CD4-positive, alpha-beta T cell treated with Interleukin-6 at 100 ng/mL for 8 hours (primary cell): ENCODE results near the gene PPARD.
"Not testable (repeated sequence)": the region's sequence is repeated elsewhere in the genome, so short reads cannot be mapped to it uniquely, and the experiment has no call there.

Experiments
- DNase-seq: peaks from one replicate; pipeline ENCODE4 v3.0.0-alpha.2; 2020; ENCODE audit warnings: mixed read lengths, low spot score

PPARD gene

DNA sequence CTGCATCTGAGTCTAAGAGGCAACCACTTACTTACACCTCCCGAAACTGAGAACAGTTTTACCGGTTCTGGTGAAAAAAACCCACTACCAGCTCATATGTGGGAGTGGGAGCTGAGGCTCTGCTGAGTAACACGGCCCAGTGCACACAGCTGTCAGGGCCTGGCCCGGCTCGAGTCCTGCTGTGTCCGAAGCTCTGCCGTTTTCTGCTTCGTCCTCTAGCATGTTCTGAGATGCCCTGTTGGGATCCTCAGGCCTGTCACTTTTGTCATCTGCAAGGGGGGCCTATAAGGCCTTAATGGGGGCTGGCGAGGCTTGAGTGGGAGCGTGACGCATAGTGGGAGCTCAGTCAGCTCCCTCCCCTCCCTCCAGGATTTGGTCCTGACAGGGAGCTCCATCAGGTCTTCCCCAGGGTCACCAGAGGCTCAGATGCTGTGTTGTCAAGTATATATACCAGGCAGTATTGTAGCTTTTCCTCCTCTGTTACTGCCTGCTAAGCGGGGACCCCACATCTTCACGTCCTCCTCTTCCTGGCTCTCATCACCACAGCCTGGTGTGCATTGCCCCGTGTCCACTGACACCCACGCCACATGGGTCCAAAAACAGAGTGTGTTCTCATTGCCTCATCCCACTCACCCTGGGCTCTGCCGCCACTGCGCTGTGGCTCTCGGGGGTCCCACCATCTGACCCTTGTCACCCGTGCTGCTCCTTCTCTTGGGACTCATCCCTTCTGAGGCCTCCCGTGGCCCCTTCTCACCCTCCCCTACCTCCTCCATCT is 64.5 kb downstream of the PPARD start:
- no peak for DNase-seq

DNA sequence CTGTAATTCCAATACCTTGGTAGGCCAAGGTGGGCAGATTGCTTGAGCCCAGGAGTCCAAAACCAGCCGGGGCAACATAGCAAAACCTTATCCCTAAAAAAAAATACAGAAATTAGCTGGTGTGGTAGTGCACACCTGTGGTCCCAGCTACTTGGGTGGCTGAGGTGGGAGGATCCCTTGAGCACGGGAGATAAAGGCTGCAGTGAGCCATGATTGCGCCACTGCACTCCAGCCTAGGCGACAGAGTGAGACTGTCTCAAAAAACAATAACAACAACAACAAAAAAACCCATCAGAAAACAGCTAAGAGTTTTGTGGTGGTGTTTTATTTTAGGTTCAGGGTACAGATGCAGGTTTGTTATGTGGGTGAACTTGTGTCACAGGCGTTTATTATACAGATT is 66.9 kb downstream of the PPARD start:
- no peak for DNase-seq

DNA sequence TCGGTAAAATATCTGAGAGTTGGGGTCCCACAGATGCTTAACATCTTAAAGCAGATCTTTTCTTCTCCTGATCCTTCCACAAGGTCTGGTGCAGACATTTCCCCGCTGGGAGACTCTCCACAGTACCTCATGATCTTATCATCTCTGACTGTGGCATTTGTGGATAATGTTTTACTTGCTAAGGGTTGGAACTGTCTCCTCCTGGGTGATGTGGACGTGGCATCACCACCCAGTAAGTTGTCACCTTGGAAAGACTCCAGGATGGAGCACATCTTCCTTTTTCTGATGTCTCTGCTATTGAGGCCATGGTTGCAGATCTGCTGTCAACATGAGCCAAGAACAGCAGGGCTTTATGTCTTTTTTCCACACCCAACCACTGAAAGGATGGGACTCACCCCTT is 67.8 kb downstream of the PPARD start:
- DNase-seq: no peak

DNA sequence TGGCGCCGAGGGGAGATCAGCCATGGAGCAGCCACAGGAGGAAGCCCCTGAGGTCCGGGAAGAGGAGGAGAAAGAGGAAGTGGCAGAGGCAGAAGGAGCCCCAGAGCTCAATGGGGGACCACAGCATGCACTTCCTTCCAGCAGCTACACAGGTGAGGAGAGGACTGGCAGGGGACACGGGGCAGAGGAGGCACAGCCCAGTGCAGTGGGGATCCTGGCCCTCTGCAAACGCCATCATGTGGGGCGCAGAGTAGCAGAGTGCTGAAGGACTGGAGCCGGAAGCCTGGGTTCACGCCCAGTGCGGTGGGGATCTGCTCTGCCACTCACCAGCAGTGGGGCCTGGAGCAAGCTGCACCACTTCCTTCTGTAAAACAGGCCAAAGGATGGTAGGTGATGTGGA is 68.7 kb downstream of the PPARD start:
- DNase-seq: no peak

DNA sequence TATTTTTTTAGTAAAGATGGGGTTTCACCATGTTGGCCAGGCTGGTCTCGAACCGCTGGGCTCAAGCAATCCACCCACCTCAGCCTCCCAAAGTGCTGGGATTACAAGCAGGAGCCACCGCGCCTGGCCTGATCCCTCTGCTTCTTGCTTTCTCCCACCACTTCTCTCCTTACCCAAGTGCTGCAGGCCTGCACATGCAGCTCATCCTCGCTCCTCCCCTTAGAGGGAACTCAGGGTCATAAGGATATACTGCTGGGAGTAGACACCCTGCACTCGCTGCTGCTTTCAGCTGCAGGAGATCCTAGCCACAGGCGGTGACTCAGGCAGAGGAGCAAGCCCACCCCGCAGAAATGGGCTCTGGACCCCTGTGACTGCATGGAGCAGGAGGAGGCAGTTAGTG is 69.7 kb downstream of the PPARD start:
- no peak for DNase-seq

DNA sequence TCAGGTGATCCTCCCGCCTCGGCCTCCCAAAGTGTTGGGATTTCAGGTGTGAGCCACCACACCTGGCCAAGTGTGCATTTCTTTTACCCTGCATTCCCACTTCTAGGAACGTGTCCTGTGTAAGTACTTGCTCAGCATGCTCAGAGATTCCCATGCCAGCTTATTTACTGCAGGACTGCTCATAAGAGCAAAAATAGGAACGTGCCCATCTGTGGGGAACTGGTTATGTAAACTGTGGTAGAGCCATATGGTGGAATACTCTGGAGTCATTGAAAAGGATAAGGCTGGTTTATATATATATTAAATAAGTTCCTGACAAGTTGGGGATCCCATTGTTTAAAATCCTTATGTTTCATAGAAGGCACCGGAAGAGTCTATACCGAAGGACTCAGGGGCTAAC is 71.6 kb downstream of the PPARD start:
- DNase-seq: no peak

DNA sequence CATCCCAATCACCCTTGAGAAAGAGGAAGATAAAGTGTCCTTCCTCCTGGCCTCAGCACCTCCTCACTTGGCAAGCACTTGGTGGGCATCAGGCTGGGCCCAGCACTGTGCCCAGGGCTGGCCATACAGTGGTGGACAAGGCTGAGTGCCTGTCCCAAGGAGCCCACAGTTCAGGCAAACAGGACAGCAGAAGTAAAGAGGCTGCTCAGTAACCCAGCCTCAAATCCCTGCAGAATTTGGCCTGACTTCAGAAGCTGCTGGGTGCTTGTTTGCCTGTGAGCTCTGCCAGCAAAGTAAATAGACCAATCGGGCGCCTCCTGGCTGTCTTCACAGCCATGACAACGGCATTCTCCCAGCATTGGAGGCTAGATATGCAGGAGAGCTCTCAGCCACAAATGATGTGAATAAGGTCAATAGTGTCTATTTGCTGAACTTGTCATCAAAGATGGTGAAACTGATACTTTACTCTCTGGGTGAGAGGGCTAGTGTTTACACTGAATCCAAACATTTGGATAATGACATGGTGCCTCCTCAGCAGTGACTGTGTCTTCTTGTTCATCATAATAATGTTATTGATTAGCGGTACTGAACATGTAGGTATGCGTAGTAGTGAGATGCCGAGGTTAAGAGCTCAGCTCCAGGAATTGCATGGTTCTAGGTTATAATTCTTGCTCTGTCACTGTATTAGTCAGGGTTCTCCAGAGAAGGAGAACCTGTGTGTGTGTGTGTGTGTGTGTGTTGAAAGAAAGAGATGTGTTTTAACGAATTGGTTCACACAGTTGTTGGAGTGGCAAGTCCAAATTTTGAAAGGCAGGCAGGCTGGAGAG is 72.9 kb downstream of the PPARD start:
- DNase-seq: peak; percentile 14

DNA sequence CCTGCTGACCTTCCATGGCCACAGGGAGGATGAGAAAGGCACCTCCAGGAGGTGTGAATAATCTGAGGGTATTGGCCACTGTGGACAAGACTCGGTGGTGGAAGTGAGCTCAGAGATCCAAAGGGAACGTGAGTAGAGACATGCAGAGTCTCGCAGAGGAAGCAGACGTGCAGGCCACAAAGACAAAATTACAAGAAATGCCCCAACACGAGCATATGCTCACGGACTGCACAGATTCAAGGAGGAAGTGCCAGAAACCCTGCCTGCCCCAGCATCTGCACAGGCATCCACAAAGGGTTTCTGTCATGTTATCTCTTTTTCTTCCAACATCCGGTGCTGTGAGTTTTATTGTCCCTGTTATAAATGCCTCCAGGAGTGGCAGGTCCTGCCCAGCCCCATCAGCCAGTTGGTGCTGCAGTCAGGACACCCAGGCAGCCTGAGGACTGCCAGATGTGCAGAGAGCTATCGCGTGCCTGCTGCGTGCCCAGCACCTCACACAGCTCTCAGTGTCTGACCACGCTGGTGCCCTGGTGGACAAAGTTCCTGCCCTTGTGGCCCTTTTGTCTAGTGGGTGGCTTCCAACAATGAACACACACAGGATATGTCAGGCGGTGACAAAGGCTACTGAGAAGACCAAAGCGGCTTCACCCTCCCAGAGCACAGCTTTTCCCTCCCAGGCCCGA is 75.8 kb downstream of the PPARD start:
- no peak for DNase-seq

DNA sequence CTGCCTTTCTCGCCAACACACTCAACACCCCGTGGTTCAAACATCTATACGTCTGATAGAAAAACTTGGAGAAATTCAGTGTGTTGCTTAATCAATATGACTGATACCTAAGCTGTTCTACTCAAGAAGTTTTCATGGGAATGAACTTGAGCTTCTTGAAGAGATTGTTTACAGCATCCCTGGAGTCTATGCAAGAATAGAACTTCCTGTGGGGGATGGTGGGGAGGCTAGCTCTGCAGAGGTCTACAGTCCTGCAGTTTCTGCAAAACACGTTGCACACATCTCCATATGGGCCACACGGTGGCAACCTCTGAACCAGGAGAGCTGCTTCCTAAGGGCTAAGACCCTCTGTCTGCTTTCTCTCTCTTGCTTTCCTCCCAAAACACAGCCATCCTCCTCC is 77.1 kb downstream of the PPARD start:
- peak; percentile 22 for DNase-seq

DNA sequence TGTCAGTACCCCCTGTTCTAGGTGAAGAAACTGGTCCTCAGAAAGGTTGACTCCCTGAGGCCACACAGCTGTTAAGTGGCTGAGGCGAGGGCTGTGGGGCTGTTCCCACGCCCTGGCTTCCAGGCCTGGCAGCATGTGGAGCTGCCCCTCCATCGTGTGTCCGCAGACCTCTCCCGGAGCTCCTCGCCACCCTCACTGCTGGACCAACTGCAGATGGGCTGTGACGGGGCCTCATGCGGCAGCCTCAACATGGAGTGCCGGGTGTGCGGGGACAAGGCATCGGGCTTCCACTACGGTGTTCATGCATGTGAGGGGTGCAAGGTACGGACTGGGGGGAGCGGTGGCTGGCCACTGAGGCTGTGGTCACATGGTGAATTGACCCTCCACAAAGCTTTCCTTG is 77.6 kb downstream of the PPARD start:
- DNase-seq: no peak

DNA sequence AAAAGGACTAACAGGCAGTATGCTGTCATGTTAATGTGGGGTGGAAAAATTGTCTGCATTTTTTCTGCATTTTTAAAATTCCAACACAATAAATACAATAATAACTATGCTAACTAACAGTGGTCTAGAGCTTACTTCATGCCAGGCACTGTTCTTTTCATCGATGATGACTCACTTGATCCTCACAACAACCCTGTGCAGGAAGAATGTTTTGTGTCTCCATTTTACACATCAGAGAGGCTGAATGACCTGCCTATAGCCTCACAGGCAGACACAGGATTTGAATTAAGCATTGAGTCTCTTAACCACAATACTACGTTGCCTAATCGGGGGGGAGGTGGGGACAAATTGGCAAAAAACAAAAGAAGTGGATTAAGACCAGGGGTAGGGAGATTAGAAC is 82.9 kb downstream of the PPARD start:
- no peak for DNase-seq

DNA sequence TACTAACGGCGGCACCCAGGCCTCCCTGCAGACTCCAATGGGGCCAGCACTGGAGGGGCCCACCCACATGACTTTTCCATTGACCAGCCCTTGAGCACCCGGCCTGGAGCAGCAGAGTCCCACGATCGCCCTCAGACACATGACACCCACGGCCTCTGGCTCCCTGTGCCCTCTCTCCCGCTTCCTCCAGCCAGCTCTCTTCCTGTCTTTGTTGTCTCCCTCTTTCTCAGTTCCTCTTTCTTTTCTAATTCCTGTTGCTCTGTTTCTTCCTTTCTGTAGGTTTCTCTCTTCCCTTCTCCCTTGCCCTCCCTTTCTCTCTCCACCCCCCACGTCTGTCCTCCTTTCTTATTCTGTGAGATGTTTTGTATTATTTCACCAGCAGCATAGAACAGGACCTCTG is 83.7 kb downstream of the PPARD start:
- no peak for DNase-seq

DNA sequence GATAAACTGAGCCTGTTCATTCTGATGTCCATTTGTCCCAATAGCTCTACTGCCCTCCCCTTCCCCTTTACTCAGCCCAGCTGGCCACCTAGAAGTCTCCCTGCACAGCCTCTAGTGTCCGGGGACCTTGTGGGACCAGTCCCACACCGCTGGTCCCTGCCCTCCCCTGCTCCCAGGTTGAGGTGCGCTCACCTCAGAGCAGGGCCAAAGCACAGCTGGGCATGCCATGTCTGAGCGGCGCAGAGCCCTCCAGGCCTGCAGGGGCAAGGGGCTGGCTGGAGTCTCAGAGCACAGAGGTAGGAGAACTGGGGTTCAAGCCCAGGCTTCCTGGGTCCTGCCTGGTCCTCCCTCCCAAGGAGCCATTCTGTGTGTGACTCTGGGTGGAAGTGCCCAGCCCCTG is 85.1 kb downstream of the PPARD start:
- no peak for DNase-seq

DNA sequence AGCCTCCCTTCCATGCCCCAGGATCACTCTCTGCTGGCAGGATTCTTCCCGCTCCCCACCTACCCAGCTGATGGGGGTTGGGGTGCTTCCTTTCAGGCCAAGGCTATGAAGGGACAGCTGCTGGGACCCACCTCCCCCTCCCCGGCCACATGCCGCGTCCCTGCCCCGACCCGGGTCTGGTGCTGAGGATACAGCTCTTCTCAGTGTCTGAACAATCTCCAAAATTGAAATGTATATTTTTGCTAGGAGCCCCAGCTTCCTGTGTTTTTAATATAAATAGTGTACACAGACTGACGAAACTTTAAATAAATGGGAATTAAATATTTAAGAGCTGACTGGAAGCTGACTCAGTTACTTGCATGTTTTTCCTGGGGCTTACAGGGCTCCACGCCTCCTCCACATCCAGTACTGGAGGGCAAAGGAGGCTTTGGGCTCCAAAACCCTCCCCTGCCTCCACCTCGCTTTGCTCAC is 85.5 kb downstream of the PPARD start:
- DNase-seq: no peak

DNA sequence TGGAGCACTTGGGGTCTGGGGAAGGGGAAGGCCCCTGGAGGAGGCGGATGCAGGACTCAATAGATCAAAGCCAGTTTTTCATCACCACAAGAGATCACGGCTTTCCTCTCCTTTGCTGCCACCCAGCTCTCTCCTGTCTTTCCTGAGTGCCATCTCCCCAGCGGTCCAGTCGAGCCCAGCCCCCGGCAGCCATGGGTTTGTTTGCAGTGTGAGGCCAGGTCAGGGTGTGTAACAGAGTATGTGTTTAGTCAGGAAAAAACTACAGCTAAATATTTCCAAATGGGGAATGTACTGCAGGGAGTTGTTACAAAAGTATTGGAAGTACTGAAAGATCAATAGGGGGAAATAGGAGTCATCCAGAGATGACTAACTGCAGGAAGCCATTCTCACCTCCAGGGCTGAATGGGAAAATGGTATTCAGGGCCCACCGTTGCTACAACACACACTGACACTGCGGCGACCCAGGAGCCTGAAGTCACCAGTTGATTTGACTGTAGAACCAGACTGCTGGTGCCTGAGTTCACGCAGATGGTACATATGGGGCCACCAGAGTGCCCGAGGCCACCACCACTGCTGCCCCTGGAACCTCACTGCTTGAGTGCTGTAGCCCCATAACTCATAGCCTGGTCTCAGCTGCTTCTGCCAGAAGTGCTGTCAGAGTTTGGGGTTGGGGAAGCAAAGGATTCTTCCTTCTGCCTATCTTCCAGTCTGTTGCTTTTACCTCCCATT is 86.2 kb downstream of the PPARD start:
- DNase-seq: no peak

DNA sequence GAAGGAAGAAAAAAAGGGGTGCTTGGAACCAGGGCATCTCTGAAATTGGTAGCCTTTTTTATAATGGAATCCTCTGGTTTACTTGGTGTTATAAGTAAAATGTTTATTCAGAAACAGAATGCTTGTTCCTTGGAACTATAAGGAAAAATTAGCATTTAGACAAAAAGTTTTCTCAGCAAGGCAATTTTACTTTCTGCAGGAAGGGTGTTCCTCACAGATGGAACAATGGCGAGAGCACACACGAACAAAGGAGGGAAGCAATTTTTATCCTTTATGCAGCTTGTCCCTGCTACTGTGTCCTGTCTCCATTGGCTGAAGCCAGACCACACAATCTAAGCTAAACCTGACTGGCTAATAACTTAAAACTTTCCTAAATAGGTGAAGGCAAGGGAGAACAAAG is 87.1 kb downstream of the PPARD start:
- no peak for DNase-seq

DNA sequence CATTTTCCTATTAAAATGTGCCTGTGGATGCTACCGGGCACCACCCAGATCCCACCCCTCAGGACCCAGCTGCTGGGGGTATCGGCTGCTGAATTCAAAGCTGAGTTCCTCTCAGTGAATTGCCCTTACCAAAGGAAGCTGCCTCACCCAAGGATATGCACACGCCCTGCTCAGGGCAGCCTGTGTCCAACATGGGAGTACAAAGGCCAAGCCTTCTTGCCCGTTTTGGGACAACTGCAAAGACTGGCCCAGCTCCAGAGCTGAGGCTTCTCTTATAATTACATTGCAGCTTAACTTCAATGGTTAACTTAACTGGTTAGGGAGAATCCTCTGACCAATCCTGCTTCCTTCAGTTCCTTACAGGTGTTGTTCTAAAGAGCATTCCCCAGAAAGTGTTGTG is 89.9 kb downstream of the PPARD start:
- DNase-seq: no peak

DNA sequence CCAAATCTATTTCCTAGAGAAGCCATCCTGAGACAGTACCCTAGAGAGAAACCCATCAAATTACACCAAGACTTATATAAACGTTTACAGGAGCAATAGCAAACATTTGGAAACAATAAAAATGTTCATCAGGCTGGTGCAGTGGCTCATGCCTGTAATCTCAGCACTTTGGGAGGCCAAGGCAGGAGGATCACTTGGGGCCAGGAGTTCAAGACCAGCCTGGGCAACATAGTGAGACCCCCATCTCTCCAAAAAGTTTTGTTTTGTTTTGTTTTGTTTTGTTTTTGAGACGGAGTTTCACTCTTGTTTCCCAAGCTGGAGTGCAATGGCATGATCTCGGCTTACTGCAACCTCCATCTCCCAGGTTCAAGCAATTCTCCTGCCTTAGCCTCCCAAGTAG is 90.3 kb downstream of the PPARD start:
- DNase-seq: not testable (repeated sequence)

DNA sequence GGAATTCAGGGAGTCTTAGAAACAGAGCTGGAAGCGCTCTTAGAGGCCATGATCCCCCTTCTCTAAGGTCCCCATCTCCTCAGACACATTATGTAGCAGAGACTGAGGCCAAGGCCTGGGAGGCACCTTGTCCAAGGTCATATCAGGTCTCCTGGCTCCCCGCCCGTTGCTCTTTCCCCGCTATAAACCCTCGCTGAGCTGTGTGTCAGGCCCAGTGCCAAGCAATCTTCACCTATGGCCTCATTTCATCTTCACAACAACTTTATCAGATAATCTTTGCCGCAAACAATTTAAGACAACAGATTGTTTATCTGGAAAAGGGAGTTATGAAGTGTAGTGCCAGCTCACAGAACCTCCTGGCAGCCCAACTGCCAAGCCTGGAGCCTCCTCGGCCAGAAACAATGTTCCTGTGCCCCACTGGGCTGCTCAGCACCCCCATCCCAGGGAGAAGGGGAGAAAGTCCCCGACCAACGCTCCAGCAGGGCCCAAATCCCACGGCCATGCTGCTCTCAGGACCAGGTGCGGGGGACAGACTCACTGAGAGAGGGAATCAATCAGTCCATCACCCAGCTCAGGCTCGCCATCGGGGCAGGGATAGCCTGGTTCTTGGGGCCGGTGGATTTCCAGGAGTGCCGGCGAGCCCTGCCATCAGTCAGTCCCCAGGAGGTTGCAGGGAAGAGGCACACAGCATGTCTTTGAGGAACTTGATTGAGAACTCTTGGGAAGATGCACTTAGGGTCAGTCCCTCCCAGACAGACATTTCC is 92.9 kb downstream of the PPARD start:
- DNase-seq: no peak

DNA sequence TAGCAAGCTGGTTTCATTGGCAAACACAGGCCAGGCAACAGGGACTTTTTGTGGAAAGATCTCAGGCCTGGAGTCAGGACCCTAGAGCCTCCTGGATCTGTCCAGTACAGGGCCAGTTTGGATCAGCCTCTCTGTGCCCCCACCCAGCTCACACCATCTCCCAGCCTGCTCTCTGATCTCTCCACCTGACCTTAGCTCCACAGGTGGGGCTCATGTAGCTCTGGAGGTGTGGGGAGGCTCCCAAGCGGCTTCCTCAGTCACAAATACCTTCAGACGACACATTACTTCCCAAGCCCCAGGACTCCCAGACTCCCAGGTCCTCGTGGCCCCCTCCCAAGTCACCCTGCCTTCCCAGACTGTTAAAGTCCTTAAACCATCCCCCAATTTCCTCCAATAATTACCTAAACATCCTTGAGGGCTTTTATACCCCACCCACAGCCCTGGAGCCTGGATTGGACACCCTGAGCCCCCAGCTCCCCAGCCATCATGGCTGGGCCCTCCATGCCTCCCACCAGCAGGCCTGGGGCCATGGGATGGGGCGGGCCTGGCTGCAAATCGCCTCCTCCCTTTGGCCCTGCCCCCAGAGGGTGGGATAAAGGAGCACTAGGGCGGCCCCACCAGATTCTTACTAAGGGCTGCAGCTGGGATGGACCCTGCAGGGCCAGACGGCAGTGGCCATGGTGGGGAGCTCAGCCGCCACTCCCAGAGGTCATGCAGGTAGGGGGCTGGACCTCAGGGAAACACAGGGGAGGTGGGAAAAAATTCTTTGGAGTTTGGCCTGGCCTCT is 93.9 kb downstream of the PPARD start:
- DNase-seq: no peak
